ENCODE measurements around the gene LRRC4C. TPM values are rescaled to one million over a fixed set of nuclear protein-coding genes. Genes with fewer than 3 reads are reported as not detected.

The LRRC4C gene
- total and polyA plus RNA-seq, 2 donors (not counting 3 experiments of a cell fraction or from before 2014, with no cell fraction given) = not detected

DNA sequence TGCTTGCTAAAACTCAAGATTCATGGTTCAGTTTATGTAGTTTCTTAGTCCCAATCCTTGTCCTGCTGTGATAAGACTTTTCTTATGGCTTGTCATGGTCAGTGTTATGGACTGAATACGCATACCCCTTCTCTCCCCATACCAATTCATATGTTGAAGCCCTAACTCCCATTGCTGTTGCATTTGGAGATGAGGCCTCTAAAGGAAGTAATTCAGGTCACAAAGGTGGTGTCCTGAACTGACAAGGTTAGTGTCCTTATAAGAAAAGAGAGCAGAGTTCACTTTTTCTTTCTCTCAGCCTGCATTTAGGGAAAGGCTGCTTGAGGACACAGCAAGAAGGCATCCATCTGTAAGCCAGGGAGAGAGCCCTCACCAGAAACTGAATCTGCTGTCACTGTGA is 618.2 kb downstream of the LRRC4C start:
- no peak overlapping the region for H3K4me3 ChIP-seq (replicated peaks in 1 of 3; ENCODE audit: insufficient read depth in 1 of 3, low read depth in 1 of 3, low read length in 3 of 3)
- no peaks in the 10 kb centered on the region for H3K9me1 ChIP-seq (replicated peaks; ENCODE audit: control insufficient read depth, extremely low read depth, insufficient read depth, low read length)
- ChIA-PET CTCF (no interaction called here), POLR2A (no interaction called here)
- H3K27me3 ChIP-seq (ENCODE audit: control insufficient read depth in 2 of 2, insufficient read depth in 2 of 2, low read length in 2 of 2) = no peaks in the 10 kb centered on the region
- no peak overlapping the region for H2AFZ ChIP-seq (ENCODE audit: low read depth, low read length)
- FAIRE-seq = no peak
- no peaks in the 10 kb centered on the region for H3K36me3 ChIP-seq (ENCODE audit: control insufficient read depth in 2 of 2, extremely low read depth in 1 of 2, insufficient read depth in 2 of 2, low read length in 2 of 2)
- no peak overlapping the region for H3K9ac ChIP-seq (replicated peaks; ENCODE audit: extremely low read depth, insufficient read depth, low read length)
- no peaks in the 10 kb centered on the region for H4K20me1 ChIP-seq (replicated peaks; ENCODE audit: control insufficient read depth, extremely low read depth, insufficient read depth, low read length)
- no TSS peak for BruUV-seq (replicated peaks)
- no peaks in the 10 kb centered on the region for H3K9me3 ChIP-seq (replicated peaks; ENCODE audit: control insufficient read depth, insufficient read depth, low read length)
- intact Hi-C loops (cut with micrococcal nuclease) (no loop called here), dilution Hi-C loops (cut with MboI; ENCODE audit: extremely low pct_ligation_motif_present, low sequenced_read_pairs) (no loop called here)
- TF ChIP-seq GATA2 (IDR thresholded peaks at IDR 0.05; ENCODE audit: insufficient read depth, insufficient read length, low read depth, low read length) (no peak), JUN (IDR thresholded peaks at IDR 0.05; ENCODE audit: borderline replicate concordance, insufficient read depth, insufficient read length, low read depth) (no peak), MYC (IDR thresholded peaks at IDR 0.05; ENCODE audit: low read depth, low read length) (no peak), POLR2A (IDR thresholded peaks at IDR 0.05; ENCODE audit: low read depth, low read length) (no peak), EZH2 (IDR thresholded peaks at IDR 0.05; ENCODE audit: borderline replicate concordance, low read depth, low read length, severe bottlenecking) (no peak), POLR2AphosphoS5 (IDR thresholded peaks at IDR 0.05; ENCODE audit: insufficient read depth, low read depth, low read length) (no peak), FOS (IDR thresholded peaks at IDR 0.05; ENCODE audit: borderline replicate concordance, insufficient read depth, low read length) (no peak)
- TF ChIP-seq, protein P1, sequence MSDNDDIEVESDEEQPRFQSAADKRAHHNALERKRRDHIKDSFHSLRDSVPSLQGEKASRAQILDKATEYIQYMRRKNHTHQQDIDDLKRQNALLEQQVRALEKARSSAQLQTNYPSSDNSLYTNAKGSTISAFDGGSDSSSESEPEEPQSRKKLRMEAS (IDR thresholded peaks at IDR 0.05; ENCODE audit: insufficient read depth, insufficient read length) = no peak
- TF ChIP-seq, protein P2, sequence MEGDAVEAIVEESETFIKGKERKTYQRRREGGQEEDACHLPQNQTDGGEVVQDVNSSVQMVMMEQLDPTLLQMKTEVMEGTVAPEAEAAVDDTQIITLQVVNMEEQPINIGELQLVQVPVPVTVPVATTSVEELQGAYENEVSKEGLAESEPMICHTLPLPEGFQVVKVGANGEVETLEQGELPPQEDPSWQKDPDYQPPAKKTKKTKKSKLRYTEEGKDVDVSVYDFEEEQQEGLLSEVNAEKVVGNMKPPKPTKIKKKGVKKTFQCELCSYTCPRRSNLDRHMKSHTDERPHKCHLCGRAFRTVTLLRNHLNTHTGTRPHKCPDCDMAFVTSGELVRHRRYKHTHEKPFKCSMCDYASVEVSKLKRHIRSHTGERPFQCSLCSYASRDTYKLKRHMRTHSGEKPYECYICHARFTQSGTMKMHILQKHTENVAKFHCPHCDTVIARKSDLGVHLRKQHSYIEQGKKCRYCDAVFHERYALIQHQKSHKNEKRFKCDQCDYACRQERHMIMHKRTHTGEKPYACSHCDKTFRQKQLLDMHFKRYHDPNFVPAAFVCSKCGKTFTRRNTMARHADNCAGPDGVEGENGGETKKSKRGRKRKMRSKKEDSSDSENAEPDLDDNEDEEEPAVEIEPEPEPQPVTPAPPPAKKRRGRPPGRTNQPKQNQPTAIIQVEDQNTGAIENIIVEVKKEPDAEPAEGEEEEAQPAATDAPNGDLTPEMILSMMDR (IDR thresholded peaks at IDR 0.05; ENCODE audit: extremely low read depth in 1 of 2, insufficient read depth in 1 of 2, low read depth in 1 of 2, low read length in 2 of 2) = no peak
- no peak for DNase-seq (ENCODE audit: low read depth, low spot score)
- no peak overlapping the region for H3K4me2 ChIP-seq (ENCODE audit: insufficient read depth, low read length)
- H3K4me1 ChIP-seq (ENCODE audit: control insufficient read depth, extremely low read depth, insufficient read depth, low read length) = no peaks in the 10 kb centered on the region
- no peaks in the 10 kb centered on the region for H3K79me2 ChIP-seq (ENCODE audit: control insufficient read depth, insufficient read depth, low read length)
- H3K27ac ChIP-seq (ENCODE audit: insufficient read depth, low read depth, low read length) = no peak overlapping the region

Data from endothelial cell of umbilical vein (primary cell).